GM13976 (cell line): ENCODE results near the gene SGO2.

Experiments
- DNase-seq: peaks from one replicate; pipeline ENCODE4 v3.0.0; 2012; ENCODE audit warnings: low spot score
- in situ Hi-C: fragments of 300-500 bp; cut with MboI; formaldehyde crosslinking; loops from one replicate; pipeline ENCODE4 v1.12.0; 2022; ENCODE audit warnings: low sequenced_read_pairs, mixed read lengths, inconsistent platforms; ENCODE audit not compliant: unreplicated experiment
- TF ChIP-seq, protein P1 (sequence below): IDR thresholded peaks from 2 replicates; pipeline ENCODE4 v1.5.1; 2012; ENCODE audit warnings: borderline replicate concordance, mild to moderate bottlenecking; ENCODE audit not compliant: insufficient read depth; ENCODE audit errors: extremely low read depth, missing control alignments, control extremely low read depth

Gene SGO2

DNA sequence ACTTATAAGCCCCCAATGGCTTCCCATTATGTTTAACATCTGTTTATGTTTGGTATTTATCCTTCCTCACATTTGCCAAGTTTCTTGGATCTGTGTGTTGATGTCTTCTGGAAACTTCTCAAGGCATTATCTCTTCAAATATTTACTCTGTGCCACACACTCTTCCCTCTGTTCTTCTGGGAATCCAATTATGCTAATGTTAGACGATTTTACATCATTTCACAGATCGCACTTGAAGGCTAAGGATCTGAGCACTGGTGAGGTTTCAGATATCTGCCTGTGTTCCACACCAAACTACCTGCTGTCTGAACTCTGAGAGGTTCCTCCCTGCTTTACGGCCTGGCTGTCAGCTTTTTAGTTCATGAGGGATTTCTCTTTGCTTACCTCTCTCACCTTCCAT, 69.9 kb downstream of the SGO2 start:
- TF ChIP-seq, protein P1, sequence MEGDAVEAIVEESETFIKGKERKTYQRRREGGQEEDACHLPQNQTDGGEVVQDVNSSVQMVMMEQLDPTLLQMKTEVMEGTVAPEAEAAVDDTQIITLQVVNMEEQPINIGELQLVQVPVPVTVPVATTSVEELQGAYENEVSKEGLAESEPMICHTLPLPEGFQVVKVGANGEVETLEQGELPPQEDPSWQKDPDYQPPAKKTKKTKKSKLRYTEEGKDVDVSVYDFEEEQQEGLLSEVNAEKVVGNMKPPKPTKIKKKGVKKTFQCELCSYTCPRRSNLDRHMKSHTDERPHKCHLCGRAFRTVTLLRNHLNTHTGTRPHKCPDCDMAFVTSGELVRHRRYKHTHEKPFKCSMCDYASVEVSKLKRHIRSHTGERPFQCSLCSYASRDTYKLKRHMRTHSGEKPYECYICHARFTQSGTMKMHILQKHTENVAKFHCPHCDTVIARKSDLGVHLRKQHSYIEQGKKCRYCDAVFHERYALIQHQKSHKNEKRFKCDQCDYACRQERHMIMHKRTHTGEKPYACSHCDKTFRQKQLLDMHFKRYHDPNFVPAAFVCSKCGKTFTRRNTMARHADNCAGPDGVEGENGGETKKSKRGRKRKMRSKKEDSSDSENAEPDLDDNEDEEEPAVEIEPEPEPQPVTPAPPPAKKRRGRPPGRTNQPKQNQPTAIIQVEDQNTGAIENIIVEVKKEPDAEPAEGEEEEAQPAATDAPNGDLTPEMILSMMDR = no peak
- DNase-seq = no peak

DNA sequence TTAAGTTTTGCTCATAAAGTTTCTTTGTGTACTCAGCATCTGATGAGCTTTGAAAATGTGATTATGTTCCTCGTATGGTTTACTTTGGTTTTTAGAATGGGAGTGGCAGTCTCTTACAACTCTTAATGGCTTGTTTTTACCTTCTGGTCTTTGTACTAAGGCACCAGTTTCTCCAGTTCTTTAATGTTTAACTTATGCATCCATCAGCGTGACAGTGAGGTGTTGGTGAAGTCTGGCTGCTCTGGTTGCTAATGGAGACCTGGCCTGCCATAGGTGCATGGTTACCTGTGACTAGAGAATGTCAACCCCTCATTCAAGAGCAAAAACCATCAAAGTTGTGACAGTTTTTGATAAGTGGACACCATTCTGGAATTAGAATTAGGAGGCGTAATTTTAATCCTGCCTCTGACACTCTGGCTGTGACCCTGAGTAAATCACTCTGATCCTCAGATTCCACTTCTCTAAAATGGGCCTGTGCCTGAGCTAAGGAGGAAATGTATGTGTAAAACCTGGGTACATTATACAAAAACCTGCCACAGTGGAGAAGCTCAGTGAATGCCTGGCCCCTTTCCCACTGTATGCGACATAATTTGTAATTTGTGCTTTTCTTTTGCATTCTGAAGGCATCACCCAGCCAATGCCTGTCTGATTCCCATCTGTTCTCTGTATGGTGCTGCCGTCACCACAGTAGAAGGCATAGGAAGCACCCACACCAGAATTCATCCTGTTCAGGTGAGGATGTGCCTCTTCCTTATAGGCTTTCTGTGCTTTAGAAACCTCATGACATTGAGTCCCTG, 71.0 kb downstream of the SGO2 start:
- in situ Hi-C loops = no loop called here
- TF ChIP-seq, protein P1 = no peak
- no peak for DNase-seq

More for the DNA sequence above, 69.9 kb downstream of the SGO2 start:
- in situ Hi-C loops = no loop called here

DNA sequence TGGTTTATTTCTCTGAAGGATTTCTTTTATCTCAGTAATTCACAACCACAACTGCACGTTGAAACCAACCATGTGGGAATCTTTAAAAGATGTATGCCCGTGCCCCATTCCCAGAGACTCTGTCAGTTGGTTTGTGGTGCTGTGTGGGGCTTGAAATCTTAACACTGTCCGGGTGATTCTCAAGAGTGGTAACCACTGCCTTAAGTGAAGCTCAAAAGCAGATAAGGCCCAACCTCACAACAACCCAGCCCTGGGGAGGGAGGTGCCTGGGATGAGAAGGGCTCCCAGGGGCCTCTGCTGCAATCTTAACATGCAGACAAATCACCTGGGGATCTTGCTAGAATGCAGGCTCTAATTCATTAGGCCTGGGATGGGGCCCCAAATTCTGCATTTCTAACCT, 73.2 kb downstream of the SGO2 start:
- no peak for DNase-seq
- in situ Hi-C loops = no loop called here
- TF ChIP-seq, protein P1 = no peak

DNA sequence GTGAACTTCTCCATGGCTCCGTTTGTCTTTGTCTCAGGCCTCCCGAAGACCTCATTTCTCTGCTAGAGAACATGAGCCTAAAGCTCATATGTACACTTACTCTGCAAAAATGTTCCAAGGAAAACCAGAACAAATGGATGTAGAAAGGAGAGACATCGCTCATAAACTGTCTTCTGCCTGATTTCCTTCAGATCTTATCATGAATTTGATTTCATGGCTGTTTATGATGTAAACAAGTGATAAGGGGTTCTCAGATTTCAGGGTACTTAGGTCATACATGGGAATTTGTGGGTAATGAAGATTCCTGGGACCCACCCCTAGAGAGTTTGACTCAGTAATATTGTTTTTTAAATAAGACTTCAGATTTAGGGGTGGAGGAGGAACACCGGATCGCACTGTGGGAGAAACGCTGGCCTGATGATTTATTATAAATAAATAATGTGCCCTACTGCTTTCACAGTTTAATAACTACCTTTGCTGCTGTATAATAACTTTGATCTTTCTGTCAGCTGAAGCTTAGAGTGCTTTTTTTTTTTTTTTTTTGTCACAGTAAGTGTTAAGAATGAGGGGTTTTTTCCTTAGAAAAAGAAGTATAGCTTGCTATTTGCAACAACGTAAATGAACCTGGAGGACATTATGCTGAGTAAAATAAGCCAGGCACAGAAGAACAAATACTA, 74.7 kb downstream of the SGO2 start:
- DNase-seq = no peak
- in situ Hi-C loops = no loop called here
- TF ChIP-seq, protein P1 = no peak

DNA sequence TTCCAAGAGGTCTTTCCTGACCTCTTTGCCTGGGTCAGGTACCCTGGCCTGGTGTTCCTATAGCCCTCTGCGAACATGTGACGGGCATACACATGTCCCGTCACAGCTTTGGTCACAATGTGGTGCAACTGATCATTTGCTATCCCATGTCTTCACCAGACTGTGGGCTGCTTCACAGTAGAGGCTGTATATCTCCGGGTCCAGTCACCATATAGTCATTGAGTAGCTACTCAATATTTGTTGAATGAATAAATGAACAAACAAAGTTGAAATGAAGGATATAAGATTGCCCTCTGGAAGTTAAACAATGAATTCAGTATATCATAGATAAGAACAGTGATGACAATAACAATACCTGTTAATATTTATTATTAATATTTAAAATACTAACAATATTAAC, 76.6 kb downstream of the SGO2 start:
- TF ChIP-seq, protein P1 = no peak
- in situ Hi-C loops = no loop called here
- no peak for DNase-seq

DNA sequence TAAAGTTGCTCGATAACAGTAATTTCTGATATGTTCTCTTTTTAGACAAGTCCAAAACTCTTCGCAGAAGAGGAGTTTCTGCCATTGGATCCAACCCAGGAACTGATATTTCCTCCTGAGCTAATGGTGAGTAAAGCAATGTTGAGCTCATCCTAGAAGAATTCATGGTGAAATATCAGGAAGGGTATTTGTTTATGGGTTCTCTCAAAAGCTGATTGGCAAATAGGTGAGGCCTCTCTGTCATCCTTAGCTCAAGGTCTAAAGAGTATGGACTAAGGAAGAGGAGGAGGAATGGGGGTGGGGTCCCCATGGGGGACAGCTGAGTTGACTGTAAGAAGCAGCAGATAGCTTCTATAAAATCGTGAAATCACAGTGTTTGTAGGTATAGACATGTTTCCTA, 78.0 kb downstream of the SGO2 start:
- TF ChIP-seq, protein P1 = no peak
- no peak for DNase-seq
- in situ Hi-C loops = no loop called here
